Kidney capillary endothelial cell (primary cell): Measurements from ENCODE around the gene ERC2.
A peak's percentile ranks its signal among the peaks of the same experiment; 100 is the strongest.

ENCODE experiments used
- DNase-seq: peaks from one replicate; pipeline ENCODE4 v3.0.0-alpha.2; 2018; ENCODE audit warnings: low spot score

Gene ERC2

DNA sequence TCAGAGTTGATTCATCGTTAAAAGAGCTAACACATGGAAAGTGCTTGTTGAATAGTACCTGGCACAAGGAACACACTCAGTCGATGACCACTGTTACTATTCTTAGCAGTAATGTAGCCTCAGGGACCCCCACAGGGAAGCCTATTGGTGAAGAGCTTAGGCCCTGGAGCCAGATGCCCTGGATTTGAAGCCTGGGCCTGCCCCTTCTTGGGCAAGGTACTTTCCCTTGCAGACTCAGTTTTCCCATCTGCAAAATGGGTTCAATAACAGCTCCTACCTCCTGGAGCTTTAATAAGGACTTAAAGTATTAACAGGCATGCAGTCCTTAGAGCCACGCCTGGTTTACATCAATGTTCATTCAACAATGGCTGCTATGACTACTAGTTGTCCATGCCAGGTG lies 884.2 kb downstream of the ERC2 start:
- no peak for DNase-seq

DNA sequence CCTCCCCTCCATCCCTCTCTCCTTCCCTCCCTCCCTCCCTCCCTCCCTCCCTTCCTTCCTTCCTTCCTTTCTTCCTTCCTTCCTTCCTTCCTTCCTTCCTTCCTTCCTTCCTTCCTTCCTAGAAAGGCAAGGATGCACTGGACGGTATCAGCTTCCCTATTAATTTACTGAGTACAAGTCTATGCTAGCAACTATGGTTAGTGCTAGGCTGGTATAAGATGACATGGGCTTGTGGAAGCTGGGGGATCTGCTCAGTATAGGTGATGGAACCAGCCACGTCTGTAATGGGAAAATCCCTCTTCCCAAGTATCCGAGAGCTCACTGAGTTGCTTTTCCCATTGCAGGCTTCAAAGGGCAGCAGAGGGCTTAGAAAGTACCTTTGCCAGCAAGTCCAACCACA lies 884.8 kb downstream of the ERC2 start:
- no peak for DNase-seq

DNA sequence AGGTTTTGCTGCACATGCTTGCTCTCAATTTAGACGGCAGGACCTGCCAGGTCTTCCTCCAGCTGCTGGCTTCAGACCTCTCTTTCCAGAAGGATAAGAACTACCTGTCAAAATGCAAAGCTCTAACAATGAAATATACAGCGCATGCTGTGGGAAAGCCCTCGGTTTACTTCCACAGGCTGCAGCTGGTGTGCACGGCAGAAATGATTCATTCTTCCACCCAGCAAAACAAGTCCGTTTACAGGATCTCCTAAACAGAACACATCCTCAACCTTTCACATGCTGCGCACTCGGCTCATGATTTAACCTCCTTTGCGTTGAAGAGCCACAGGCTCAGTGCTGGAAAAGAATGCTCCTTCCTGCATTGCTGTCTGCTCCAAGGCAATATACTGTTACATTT lies 888.8 kb downstream of the ERC2 start:
- DNase-seq, result peak; percentile 40

DNA sequence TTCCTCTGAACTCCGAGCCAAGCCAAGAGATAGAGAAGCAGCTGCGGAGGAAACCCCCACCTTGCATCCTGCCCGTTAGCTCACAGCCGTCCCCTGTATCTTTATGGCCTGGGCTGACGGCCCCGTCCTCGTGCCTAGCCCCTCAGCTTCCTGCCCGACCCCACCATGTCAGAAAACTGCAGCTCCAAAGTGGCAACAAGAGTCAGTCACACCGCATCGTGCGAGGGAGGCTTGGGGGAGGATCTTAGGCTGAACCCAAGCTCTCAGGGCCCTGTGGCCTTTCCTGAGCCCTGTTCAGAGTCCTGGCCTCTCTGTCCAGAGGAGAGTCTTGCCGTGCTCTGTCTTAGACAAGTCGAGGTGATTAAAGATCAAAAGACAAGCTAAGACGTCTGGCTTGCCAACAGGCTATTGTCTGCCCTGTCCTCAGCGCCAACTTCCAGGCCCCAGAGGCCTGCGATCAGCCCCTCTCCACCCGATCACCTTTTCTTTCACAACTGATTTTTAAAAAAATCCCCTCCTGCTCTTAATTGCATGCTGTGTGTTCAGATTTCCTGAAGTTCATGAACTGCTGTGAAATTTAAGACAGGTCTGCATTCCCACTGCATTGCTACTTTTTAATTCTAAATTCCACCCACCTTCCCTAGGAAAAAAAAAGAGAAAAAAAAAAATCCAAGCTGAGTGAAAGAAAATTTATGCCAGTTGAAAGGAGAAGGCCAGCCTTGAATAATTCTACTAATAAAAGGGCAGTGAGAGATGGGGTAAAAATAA lies 891.5 kb downstream of the ERC2 start:
- DNase-seq, result no peak

DNA sequence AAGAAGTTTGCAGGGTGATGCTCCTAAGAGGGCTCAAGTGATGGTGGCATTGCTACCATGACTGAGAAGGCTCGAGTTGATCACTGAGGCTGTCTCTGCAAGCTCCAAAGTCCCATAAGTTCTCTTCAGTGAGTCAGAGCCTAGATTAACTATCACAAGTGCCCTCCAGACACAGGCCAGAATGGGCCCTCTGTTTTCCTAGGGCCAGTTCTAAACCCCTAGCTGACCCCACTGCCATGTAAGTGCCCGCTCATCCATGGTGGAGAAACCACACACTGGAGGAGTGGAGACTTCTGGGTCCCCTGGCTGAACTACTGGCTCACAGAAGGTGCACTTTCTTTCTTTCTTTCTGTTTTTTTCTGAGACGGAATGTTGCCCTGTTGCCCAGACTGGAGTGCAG lies 893.6 kb downstream of the ERC2 start:
- no peak for DNase-seq

DNA sequence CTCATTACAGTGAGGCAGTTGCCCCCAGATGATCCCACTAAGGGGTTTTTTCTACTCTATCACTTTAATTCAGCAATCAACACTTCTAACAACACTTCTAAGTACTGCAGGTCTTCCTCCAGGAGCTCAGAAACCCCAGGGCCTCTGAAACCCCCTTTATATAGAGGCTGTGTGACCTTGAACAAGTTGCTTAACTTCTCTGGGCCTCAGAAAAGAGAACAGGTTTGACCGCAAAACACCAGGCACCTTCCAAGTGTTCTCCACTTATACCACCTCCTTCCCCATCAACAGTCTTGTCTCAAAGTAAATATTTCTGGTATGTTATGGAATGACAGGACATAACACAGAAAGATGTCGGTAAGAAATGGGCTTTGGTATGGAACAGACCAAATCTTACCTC lies 895.5 kb downstream of the ERC2 start:
- DNase-seq, result no peak

DNA sequence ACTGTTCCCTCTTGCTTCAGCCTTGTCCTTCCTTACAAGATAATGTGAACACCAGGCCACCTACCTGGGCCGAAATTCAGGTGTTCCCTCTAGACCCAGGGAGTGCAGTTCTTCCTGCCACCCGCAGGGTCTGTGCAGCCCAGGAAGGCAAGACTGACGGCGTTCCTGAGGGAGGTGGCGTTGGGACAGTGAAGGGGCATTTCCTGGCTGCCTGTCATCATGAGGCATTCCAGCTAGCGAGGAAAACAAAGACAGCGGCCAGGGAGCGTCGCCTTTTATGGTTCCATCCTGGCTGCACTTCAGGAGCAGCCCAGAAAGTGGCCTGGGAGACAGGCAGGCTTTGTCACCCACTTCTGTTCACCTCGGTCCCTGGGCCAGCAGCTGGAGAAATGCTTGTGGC lies 896.4 kb downstream of the ERC2 start:
- peak; percentile 77 for DNase-seq

DNA sequence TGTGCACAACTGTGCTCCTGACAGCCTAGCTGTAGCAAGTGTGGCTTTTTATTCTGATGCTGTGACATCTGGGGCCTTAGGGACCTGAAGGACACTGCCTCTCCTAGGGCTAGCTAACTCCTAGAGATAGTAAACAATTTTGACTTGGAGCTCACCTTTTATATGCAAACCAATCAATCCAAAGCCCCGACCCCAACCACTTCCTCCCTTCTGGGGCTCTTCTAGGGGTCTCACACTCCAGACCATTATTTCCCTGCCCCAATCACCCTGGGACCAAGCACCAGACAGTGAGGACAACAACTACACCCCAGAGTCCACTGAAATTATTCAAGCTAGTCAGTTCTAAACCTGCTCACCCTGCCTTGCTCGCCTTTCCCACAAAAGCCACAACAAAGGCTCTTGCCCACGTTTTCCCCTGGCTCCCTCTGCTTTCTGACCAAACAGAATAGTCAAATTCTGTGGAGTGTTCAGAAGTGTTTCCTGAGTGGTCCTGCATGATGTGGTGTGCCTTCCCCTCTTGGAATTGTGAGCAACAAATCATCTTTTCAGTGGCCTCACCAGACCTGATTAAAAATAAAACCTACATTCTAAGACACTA lies 897.0 kb downstream of the ERC2 start:
- no peak for DNase-seq

DNA sequence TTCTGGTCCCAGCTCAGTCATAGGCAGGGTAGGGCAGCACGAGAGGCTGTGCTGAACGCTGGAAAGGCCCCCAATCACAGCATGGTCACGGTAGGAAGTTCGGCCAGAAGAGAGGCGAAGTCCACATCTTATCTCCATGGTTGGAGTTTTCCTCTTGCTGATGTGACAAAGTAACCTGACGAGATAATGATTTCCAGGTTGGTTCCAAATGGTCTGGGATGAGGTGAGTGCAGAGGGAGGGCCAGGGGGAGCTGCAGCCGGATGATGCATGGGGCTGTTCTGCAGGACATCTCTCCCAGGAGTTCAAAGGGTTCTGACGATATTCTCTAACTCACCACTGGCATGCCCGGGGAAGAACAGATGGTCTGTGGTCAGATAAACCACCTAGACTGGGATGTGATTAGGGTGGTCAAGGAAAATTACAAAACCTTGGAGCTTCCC lies 898.0 kb downstream of the ERC2 start:
- DNase-seq, result no peak

DNA sequence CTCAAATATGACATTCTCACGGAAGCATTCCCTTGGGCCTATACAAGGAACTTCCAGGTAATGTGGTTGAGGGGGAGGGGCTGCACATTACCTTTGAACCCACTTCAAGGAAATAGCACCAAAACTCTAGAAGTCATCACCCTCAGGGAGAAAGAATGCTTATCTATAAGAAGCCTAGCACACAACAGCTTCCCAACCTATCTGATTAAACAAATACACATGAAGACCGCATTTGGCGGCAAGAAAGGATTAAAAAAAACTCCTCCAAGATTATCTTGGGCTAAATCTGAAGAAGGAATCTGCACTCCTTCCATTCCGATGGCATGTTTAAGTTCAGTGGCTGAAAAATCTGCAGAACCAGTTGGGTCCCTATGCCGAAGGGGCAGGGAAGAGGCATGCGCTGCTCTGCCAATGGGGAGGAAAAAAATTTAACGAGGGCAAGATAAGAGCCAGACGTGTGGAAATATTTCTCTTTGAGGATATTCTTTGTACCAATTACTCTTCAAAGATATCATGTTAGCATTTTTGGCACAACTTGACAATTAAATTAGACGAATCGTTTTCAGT lies 899.2 kb downstream of the ERC2 start:
- no peak for DNase-seq

DNA sequence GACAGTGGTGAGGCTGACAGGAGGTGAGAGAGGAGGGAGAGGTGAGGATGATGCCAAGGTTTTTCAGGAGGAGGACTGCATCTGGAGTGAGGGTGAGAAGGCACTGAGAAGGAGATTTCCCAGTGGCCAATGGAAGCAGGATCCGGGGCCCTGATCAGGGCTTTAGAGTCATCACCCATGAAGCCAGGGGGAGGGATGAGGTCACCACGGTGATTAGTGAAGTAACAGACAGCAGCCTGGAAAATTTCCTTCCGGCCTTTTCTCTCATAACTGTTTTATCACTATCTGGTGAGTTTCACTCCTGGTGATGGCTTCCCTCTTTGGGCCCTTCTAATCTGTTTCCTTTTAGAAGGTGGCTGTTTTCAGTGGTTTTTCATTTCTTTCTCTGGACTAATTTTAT lies 900.7 kb downstream of the ERC2 start:
- DNase-seq, result no peak

DNA sequence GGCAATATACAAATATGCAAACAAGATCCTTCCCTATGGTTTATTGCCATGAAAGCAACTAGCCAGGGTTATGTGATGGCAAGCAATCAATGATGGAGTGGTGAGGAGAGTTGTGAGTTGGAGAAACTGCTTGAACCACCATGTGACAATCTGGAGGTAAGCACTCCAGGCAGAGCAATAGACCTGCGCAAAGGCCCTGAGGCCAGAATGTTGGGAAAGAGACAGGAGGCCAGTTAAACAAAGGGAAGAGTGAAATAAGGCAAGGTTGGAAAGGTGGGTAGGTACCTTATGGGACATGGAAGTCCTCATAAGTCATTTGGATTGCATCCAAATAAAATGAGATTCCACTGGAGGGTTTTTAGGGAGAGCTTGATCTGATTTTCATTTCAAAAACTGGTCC lies 901.1 kb downstream of the ERC2 start:
- DNase-seq, result no peak

DNA sequence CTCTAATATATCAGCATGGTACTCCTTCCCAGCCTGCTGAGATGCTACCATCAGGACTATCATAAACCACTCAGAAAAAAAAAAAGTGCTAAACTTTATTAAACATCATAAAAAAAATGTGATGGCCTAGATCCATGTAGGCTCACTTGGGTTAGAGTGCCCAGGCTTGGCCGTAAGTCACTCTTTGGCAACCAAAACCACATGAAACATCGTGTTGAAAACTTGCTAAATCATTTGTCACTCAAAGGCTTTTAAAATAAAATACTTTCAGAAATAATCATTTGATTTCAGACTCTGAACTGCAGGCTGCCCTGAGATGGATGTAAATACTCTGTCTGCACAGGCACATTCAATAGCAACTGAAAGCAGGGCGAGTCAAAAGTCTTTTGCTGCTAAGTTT lies 902.7 kb downstream of the ERC2 start:
- DNase-seq, result no peak

DNA sequence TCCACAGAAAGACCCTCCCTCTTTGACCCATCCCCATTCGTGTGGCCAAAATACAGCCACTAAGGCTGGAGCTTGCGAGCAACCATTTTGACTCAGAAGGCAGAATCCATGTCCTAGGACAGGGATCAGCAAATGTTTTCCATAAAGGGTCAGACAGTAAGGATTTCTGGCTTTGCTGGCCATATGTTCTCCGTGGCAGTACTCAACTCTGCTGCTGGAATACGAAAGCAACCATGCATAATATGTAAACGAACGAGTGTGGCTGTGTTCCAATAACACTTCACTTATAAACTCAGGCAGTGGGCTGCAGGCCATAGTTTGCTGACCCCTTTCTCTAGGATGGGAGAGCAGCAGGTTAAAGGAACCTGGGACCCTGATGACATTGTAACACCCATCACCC lies 903.5 kb downstream of the ERC2 start:
- DNase-seq, result no peak

DNA sequence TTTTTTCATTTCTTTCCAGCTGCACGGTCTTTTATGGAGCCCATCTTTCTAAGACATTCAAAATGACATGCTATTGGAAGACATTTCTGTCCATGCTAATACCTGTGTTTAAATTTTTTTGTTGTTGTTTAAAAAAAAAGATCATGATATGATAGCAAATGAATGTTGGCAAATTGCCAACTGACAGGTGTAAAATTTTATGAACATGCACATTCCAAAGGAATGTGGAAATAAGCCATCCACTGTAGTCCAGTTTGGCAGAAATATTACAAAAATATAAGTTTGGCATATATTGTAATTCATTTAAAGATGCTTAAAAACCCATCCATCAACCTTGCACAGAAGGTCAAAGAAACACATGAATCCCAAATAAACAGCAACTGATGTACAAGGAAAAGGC lies 905.6 kb downstream of the ERC2 start:
- no peak for DNase-seq

DNA sequence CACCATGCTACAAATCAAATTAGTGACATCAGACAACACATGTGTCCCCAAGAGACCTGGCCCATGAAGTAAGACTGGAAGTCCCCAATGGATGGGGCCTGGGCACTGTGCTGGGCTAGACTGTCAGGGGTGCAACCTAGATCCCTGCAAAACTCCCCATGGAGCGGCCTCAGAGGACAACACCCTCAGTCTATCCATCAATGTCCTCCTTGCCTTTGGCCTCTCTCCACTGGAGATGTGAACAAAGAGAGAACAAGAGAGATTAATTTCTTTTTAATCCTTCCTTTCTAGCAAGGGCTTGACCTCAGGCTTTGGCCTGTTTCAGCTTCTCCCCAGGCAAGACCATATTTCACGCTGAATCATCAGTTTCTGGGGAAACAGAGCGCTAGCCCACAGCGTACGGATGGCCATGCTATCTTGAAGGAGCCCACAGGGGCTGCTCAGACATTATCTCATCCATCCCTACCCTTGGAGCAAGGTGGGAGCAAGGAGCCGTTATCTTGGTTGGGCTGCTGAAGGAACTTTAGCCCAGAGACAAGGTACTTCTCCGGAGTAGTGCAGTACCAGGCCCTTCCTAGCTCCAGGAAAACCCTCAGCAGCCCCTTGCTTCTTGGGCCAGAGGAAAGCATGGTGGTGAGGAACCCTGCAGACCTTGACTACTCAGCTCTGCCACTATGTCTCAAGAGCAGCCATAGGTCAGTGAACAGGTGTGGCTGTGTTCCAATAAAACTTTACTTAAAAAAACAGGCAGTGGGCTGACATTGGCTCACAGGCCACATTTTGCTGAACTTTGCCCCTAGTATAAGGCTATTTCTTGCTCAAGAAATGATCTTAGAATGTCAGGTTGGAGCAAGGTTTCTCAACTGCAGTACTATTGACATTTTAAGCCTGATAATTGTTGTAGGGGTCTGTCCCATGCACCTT lies 908.5 kb downstream of the ERC2 start:
- no peak for DNase-seq

DNA sequence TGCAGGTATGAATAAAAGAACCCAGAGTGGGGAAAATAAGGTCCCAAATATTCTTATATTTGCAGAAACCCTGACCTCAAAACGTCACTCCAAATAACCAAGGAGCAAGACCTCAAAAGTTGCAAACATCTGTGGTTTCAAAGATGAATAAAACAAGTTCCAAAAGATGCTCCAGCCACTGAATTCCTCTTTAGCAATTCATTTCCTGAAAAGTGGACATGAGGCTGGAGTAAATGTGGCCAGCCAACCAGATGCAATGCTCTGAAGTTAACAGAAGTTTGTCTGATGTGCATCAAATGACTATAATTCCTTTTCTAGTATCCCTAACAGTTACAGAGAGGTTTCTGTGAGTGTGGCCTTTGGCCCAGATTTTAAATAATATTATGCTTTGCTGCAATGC lies 910.0 kb downstream of the ERC2 start:
- DNase-seq, result no peak

DNA sequence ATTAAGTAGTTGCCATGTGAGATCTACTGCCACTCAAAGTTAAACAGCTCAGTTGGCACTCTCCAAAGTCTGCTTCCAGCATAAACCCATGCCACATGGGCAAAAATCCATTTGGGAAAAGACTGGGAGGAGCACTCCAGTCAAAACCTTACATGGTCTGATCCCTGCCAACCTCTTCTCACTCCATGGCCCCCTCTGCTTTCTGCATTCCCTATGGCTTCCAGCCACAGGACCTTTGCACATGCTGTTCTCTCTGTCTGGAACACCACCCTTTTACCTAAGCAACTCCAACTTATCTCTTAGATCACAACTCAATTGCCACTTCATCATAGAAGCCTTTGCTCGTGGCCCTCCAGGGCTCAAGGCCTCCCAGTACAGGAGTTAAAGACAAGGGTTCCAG lies 910.7 kb downstream of the ERC2 start:
- DNase-seq, result no peak

DNA sequence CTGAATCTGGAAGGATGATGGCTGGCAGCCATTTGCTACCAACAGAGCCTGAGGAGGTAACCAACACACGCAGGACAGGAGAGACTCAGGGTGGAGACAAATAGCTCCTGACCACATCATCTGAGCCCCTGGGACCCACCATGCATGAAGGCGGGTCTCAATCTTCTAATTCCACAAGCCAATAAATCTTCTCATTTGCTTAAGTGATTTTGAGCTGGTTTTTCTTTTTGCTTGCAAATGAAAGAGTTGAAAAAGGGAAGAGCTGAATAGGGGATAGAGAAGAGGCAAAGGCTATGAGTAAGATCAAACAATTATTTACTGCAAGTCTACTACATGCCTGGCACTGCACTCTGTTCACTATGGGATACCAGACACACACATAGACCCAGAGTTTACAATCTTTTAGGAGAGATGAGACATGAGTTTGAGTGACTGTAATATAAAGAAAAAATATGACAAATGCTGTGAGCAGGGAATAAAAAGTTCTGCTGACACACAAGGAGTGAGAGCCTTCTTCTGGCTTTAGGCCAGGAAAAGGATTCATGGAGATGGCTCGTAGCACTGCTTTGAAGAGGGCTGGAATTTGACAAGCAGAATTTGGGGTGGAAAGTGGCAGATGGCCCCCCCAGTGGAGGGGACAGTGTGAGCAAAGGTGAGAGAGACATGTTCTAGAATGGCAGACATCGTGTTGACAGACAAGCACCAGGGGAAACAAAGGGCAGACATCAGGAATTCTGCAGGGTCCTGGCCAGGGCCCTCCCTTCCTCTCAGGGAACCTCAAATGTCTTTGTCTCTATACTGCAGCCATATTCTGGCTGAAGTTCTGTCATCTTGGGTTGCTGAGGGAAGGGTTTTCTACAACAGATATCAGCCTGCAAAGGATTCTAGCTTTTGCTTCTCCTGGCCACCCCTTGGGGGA lies 911.4 kb downstream of the ERC2 start:
- DNase-seq, result no peak

DNA sequence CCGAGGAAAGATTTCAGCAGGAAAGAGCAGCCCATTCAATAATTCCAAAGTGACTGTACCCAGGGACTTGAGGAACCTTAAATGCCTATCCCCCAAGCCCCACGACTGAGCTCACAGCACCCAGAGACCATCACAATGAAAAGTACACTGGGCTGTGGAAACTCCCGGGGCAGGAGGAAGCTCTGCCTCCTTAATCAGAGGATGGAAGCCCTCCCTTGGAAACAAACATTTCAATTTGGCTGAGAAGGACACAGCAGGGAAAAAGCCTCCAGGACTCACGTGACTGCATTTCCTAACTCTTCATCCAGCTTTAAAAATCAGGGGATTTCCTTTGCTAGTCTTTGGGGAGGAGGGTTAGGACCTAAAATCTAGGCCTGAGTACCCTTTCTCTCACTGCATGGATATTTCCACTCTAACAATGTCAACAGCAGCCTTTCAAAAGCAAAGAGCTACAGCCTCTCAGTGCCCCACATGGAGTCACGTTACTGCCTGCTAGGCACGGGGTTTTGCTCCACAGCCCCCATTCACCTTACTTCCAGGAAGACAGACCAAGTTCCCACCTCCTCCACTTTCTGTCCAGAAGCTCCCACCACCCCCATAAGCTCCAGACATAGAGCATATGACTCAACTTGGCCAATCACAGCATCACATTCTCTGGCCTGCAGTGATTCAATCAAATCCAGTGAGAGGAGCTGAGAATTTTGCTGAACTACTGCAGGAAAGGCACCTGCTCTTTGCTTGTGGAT lies 912.2 kb downstream of the ERC2 start:
- DNase-seq, result no peak
